ENCODE data around the gene OR2T8. TPM values are rescaled to one million over a fixed set of nuclear protein-coding genes. Genes with fewer than 3 reads are reported as not detected.
A peak's percentile ranks its signal among the peaks of the same experiment; 100 is the strongest.

Gene OR2T8
- total and polyA plus RNA-seq, 3 experiments from 2014 or later = not detected

DNA sequence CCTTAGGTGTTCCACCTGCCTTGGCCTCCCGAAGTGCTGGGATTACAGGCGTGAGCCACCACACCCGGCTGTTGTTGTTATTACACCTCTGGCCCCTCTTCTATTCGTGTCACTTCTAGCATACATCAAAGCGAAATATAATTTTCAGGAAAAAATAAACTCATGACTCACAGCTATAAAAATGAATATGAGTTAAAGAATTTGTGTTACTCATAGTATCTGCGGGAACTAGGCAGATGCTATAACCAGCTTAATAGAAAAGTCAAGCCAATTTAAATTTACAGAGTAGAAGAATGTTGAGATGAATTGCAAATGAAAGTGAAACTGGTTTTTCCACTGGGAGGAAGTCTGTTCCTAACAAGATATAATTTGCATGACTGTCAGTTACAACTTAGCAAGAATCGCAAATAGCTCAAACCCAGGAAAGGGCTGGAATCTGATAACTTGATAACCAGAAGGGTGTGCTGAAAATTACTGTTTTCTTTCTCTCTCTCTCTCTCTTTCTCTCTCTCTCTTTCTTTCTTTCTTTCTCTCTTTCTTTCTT, 13.5 kb upstream of the OR2T8 start:
- peak overlapping the region in 6 of 8 donors; percentile 37 to 93 (median 81) for H3K27ac Mint-ChIP-seq
- H3K9me3 Mint-ChIP-seq = peaks cover 2 to 17% (median 12%) of the 10 kb centered on the region in 5 donors
- no peaks in the 10 kb centered on the region for H3K27me3 Mint-ChIP-seq
- peak overlapping the region; percentile 78 to 93 (median 85) for H3K4me3 Mint-ChIP-seq
- POLR2A ChIA-PET = no interaction called here
- H3K36me3 Mint-ChIP-seq = peaks cover 0 to 3% (median 2%) of the 10 kb centered on the region in 3 donors
- Histone ChIP-seq H3K4me3 (ENCODE audit: low read length) (peak overlapping the region; percentile 42), H3K27ac (ENCODE audit: low read depth, low read length) (peak overlapping the region; percentile 9), H3K4me1 (ENCODE audit: insufficient read depth, low read length) (no peaks in the 10 kb centered on the region), H3K9me3 (ENCODE audit: low read length) (no peaks in the 10 kb centered on the region), H3K36me3 (ENCODE audit: insufficient read depth, low read length) (no peaks in the 10 kb centered on the region), H3K27me3 (ENCODE audit: insufficient read depth, low read length, poor library complexity, severe bottlenecking) (no peaks in the 10 kb centered on the region)
- peaks cover 19 to 30% (median 25%) of the 10 kb centered on the region in 3 donors for H3K4me1 Mint-ChIP-seq
- CTCF ChIA-PET = no interaction called here
- DNase-seq = peak in 1 of 5 donors; percentile 13

DNA sequence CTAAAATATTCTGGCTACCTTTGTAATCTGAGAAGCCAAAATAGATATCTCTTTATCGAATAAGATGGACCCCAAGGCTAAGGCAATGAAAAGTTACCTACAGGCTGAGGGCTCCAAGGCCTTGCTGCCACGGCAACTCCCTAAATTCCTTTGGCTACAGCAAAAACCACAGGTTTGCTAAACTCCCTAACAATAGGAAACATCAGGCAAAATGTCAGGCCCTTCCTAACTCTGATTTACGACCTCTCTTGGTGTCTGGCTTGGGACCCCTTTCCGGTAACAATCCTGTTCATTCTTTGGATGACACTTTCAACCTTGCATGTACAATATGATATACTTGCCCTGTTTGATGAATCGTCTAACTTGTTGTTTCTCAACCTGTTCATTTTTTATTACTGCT, 11.3 kb upstream of the OR2T8 start:
- ChIA-PET CTCF (no interaction called here), POLR2A (no interaction called here)
- H3K9me3 ChIP-seq (ENCODE audit: low read length) = no peaks in the 10 kb centered on the region
- no peak overlapping the region for H3K4me3 ChIP-seq (ENCODE audit: low read length)
- H3K4me3 Mint-ChIP-seq = peak overlapping the region in 1 of 7 donors; percentile 8
- H3K4me1 Mint-ChIP-seq = peaks cover 19 to 30% (median 25%) of the 10 kb centered on the region in 3 donors
- H3K27ac Mint-ChIP-seq = no peak overlapping the region
- H3K9me3 Mint-ChIP-seq = peaks cover 2 to 13% (median 11%) of the 10 kb centered on the region in 5 donors
- peaks cover 0 to 3% (median 2%) of the 10 kb centered on the region in 3 donors for H3K36me3 Mint-ChIP-seq
- no peak overlapping the region for H3K27ac ChIP-seq (ENCODE audit: low read depth, low read length)
- no peaks in the 10 kb centered on the region for H3K36me3 ChIP-seq (ENCODE audit: insufficient read depth, low read length)
- no peaks in the 10 kb centered on the region for H3K27me3 Mint-ChIP-seq
- no peak for DNase-seq
- no peaks in the 10 kb centered on the region for H3K27me3 ChIP-seq (ENCODE audit: insufficient read depth, low read length, poor library complexity, severe bottlenecking)
- H3K4me1 ChIP-seq (ENCODE audit: insufficient read depth, low read length) = no peaks in the 10 kb centered on the region

DNA sequence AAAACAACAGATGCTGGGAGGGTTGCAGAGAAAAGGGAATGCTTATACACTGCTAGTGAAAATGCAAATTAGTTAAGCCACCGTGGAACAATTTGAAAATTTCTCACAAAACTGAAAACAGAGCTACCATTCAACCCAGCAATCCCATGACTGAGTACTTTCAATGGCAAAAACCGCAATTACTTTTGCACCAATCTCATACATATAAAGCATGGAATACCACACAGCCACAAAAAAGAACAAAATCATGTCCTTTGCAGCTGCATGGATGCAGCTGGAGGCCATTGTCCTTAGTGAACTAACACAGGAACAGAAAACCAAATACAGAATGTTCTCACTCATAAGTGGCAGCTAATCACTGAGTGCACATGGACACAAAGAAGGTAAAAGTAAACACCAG, 6.3 kb upstream of the OR2T8 start:
- no peaks in the 10 kb centered on the region for H3K4me1 ChIP-seq (ENCODE audit: insufficient read depth, low read length)
- H3K36me3 ChIP-seq (ENCODE audit: insufficient read depth, low read length) = no peaks in the 10 kb centered on the region
- no peak for DNase-seq
- Mint-ChIP-seq H3K4me1 (no peaks in the 10 kb centered on the region), H3K27ac (no peak overlapping the region), H3K4me3 (no peak overlapping the region), H3K36me3 (no peaks in the 10 kb centered on the region), H3K27me3 (peaks cover 0 to 4% of the 10 kb centered on the region in 2 donors), H3K9me3 (peaks cover 0 to 3% (median 0%) of the 10 kb centered on the region in 5 donors)
- ChIA-PET CTCF (no interaction called here), POLR2A (no interaction called here)
- H3K9me3 ChIP-seq (ENCODE audit: low read length) = no peaks in the 10 kb centered on the region
- H3K27me3 ChIP-seq (ENCODE audit: insufficient read depth, low read length, poor library complexity, severe bottlenecking) = no peaks in the 10 kb centered on the region
- no peak overlapping the region for H3K4me3 ChIP-seq (ENCODE audit: low read length)
- H3K27ac ChIP-seq (ENCODE audit: low read depth, low read length) = no peak overlapping the region

DNA sequence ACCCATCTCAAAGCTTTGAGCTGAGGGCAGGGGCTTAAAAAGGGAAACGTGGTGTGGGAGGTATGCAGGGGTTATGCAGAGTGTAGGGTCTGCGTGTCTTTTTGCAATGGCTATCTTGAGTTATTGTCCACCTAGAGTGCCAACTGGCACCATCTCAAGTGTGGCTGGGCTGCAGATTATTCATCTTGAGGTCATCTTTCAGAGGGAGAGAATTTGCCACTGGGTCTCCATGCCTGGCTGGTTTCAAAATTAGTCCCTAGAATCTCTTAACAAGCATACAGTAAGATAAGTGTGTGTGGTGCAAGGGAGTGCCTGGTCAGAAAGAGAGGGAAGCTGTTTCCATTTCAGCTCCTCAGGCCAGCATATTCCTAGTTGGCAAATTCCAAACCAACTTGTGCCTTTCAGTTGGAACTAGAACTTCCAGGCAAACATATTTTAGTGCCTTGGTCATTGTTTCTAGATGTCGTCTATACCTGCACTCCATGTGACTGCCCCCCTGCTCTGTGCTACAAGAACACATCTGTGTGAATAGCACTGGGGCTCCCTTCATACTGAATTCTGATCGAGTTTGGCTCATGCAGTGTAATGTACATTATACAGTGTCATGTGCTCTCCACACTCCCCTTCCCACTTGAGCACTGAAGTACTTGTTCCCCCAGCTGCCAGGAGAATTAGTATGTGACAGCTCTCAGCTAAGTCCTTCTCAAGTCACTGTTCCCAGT, 5.0 kb upstream of the OR2T8 start:
- no peak overlapping the region for H3K4me3 Mint-ChIP-seq
- H3K36me3 ChIP-seq (ENCODE audit: insufficient read depth, low read length) = no peaks in the 10 kb centered on the region
- no peak overlapping the region for H3K27ac Mint-ChIP-seq
- no peaks in the 10 kb centered on the region for H3K36me3 Mint-ChIP-seq
- DNase-seq = no peak
- H3K9me3 Mint-ChIP-seq = no peaks in the 10 kb centered on the region
- no peaks in the 10 kb centered on the region for H3K27me3 ChIP-seq (ENCODE audit: insufficient read depth, low read length, poor library complexity, severe bottlenecking)
- no peak overlapping the region for H3K27ac ChIP-seq (ENCODE audit: low read depth, low read length)
- no peak overlapping the region for H3K4me3 ChIP-seq (ENCODE audit: low read length)
- POLR2A ChIA-PET = no interaction called here
- H3K4me1 Mint-ChIP-seq = no peaks in the 10 kb centered on the region
- no peaks in the 10 kb centered on the region for H3K4me1 ChIP-seq (ENCODE audit: insufficient read depth, low read length)
- CTCF ChIA-PET = no interaction called here
- peaks cover 0 to 4% of the 10 kb centered on the region in 2 donors for H3K27me3 Mint-ChIP-seq
- no peaks in the 10 kb centered on the region for H3K9me3 ChIP-seq (ENCODE audit: low read length)

DNA sequence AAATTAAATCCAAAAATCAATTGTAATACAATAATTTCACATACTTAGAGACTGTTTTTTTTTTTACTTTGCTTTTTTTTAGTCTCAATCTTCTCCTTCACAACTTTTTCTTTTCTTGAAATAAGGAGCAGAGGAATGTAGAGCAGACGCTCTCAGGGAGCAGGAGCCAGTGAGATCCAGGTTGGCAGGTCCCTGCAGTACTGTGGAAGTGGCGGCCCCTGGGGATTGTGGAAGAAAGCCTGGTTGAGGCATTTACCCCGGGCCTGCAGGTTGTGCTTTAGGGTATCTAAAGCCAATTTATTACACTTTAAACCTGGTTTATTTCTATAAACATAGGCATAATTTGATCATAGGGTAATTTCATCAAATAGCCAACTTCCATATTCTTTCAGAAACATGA, 3.9 kb downstream of the OR2T8 start:
- Histone ChIP-seq H3K27ac (ENCODE audit: low read depth, low read length) (no peak overlapping the region), H3K9me3 (ENCODE audit: low read length) (no peaks in the 10 kb centered on the region), H3K4me1 (ENCODE audit: insufficient read depth, low read length) (no peaks in the 10 kb centered on the region), H3K27me3 (ENCODE audit: insufficient read depth, low read length, poor library complexity, severe bottlenecking) (no peaks in the 10 kb centered on the region), H3K36me3 (ENCODE audit: insufficient read depth, low read length) (no peaks in the 10 kb centered on the region), H3K4me3 (ENCODE audit: low read length) (no peak overlapping the region)
- Mint-ChIP-seq H3K27ac (no peak overlapping the region), H3K4me1 (no peaks in the 10 kb centered on the region), H3K27me3 (no peaks in the 10 kb centered on the region), H3K36me3 (no peaks in the 10 kb centered on the region), H3K4me3 (no peak overlapping the region), H3K9me3 (peaks cover 0 to 2% (median 0%) of the 10 kb centered on the region in 5 donors)
- ChIA-PET POLR2A (no interaction called here), CTCF (no interaction called here)
- no peak for DNase-seq

DNA sequence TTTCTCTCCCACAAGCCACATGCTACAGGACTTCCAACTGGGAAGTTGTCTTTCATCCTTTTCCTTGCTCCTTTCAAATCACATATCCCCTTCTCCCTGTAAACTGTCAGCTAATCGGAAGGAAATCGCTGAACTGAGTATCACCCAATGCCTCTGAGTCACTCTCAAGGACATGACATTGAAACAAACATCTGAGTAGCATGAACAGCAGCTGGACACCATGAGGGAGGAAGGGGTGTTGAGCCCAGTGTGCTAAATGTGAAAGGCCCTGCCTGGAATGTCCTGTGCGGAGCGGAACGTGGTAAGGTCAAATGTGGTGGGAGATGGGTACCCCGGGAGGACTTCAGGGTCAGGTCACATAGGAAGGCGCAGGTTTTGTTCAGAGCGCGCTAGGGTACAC, 4.8 kb downstream of the OR2T8 start, which contains the start of gene OR2AJ1:
Gene OR2AJ1 (plus strand): TSS at position 22 of the 400 bp plus-strand sequence. CDS start 8,880 bp downstream, outside the sequence.
- no peak for DNase-seq
- Mint-ChIP-seq H3K4me3 (no peak within 1 kb of the TSS), H3K27ac (no peak within 1 kb of the TSS), H3K36me3 (no peaks in the 10 kb centered on the region), H3K4me1 (no peaks in the 10 kb centered on the region), H3K9me3 (peaks cover 0 to 4% (median 0%) of the 10 kb centered on the region in 5 donors), H3K27me3 (no peaks in the 10 kb centered on the region)
- Histone ChIP-seq H3K9me3 (ENCODE audit: low read length) (no peaks in the 10 kb centered on the region), H3K27ac (ENCODE audit: low read depth, low read length) (no peak within 1 kb of the TSS), H3K27me3 (ENCODE audit: insufficient read depth, low read length, poor library complexity, severe bottlenecking) (no peaks in the 10 kb centered on the region), H3K4me1 (ENCODE audit: insufficient read depth, low read length) (no peaks in the 10 kb centered on the region), H3K4me3 (ENCODE audit: low read length) (no peak within 1 kb of the TSS), H3K36me3 (ENCODE audit: insufficient read depth, low read length) (no peaks in the 10 kb centered on the region)
- CTCF ChIA-PET = no interaction called here
- POLR2A ChIA-PET = no interaction called here

DNA sequence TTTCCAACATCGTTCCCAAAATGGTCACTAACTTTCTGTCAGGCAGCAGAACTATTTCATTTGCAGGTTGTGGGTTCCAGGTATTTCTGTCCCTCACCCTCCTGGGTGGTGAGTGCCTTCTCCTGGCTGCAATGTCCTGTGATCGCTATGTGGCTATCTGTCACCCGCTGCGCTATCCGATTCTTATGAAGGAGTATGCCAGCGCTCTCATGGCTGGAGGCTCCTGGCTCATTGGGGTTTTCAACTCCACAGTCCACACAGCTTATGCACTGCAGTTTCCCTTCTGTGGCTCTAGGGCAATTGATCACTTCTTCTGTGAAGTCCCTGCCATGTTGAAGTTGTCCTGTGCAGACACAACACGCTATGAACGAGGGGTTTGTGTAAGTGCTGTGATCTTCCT, 13.9 kb downstream of the OR2T8 start:
- POLR2A ChIA-PET = no interaction called here
- no peak overlapping the region for H3K27ac Mint-ChIP-seq
- H3K27ac ChIP-seq (ENCODE audit: low read depth, low read length) = no peak overlapping the region
- H3K4me1 Mint-ChIP-seq = peaks cover 0 to 3% (median 0%) of the 10 kb centered on the region in 3 donors
- CTCF ChIA-PET = no interaction called here
- no peaks in the 10 kb centered on the region for H3K4me1 ChIP-seq (ENCODE audit: insufficient read depth, low read length)
- H3K27me3 Mint-ChIP-seq = peaks cover 0 to 3% of the 10 kb centered on the region in 2 donors
- H3K36me3 ChIP-seq (ENCODE audit: insufficient read depth, low read length) = no peaks in the 10 kb centered on the region
- H3K4me3 Mint-ChIP-seq = no peak overlapping the region
- H3K9me3 ChIP-seq (ENCODE audit: low read length) = no peaks in the 10 kb centered on the region
- DNase-seq = no peak
- no peak overlapping the region for H3K4me3 ChIP-seq (ENCODE audit: low read length)
- H3K9me3 Mint-ChIP-seq = peaks cover 0 to 6% (median 0%) of the 10 kb centered on the region in 5 donors
- no peaks in the 10 kb centered on the region for H3K27me3 ChIP-seq (ENCODE audit: insufficient read depth, low read length, poor library complexity, severe bottlenecking)
- H3K36me3 Mint-ChIP-seq = no peaks in the 10 kb centered on the region

DNA sequence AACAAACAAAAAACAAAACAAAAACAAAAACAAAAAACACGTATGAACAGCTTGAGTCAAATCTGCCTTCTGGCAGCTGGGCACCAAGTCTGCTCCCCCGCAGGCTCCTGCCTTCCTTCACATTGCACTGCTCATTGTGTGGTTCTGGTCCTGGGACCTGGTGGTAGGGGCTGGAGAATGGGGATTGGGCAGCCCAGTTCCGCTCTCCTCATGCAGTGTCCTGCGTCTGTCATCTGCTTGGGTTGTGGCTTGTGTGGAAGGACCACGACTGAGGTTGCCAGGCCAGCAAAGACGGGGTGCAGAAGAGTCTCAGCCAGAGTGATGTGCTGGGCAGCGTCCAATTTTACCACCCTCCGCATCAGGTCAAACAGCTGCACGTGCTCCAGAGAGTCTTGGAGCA, 15.7 kb downstream of the OR2T8 start:
- H3K36me3 ChIP-seq (ENCODE audit: insufficient read depth, low read length) = no peaks in the 10 kb centered on the region
- H3K4me1 ChIP-seq (ENCODE audit: insufficient read depth, low read length) = no peaks in the 10 kb centered on the region
- CTCF ChIA-PET = no interaction called here
- H3K4me3 Mint-ChIP-seq = peak overlapping the region in 1 of 7 donors; percentile 48
- no peak overlapping the region for H3K4me3 ChIP-seq (ENCODE audit: low read length)
- H3K4me1 Mint-ChIP-seq = peaks cover 0 to 3% (median 0%) of the 10 kb centered on the region in 3 donors
- peaks cover 0 to 4% (median 0%) of the 10 kb centered on the region in 5 donors for H3K9me3 Mint-ChIP-seq
- no peak overlapping the region for H3K27ac Mint-ChIP-seq
- H3K36me3 Mint-ChIP-seq = no peaks in the 10 kb centered on the region
- no peak for DNase-seq
- POLR2A ChIA-PET = no interaction called here
- H3K9me3 ChIP-seq (ENCODE audit: low read length) = no peaks in the 10 kb centered on the region
- peaks cover 0 to 3% of the 10 kb centered on the region in 2 donors for H3K27me3 Mint-ChIP-seq
- no peaks in the 10 kb centered on the region for H3K27me3 ChIP-seq (ENCODE audit: insufficient read depth, low read length, poor library complexity, severe bottlenecking)
- H3K27ac ChIP-seq (ENCODE audit: low read depth, low read length) = no peak overlapping the region

Data from CD8-positive, alpha-beta memory T cell (primary cell).